OCI-M1 (cell line): ENCODE data around the gene HTR1E.
"Not testable (repeated sequence)": the region's sequence is repeated elsewhere in the genome, so short reads cannot be mapped to it uniquely, and the experiment has no call there.

ENCODE experiments used
- DNase-seq: peaks from one replicate; lab custom pipeline; 2025; lab: John Stamatoyannopoulos, UW

The HTR1E gene, protein sequence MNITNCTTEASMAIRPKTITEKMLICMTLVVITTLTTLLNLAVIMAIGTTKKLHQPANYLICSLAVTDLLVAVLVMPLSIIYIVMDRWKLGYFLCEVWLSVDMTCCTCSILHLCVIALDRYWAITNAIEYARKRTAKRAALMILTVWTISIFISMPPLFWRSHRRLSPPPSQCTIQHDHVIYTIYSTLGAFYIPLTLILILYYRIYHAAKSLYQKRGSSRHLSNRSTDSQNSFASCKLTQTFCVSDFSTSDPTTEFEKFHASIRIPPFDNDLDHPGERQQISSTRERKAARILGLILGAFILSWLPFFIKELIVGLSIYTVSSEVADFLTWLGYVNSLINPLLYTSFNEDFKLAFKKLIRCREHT

GRCh38 chr6:86937219-86938079 is at the start of gene HTR1E:
Gene HTR1E (plus strand): TSS chr6:86937528. CDS start chr6:87015335, 77,807 bp downstream.
- peak; percentile 42 for DNase-seq

DNA sequence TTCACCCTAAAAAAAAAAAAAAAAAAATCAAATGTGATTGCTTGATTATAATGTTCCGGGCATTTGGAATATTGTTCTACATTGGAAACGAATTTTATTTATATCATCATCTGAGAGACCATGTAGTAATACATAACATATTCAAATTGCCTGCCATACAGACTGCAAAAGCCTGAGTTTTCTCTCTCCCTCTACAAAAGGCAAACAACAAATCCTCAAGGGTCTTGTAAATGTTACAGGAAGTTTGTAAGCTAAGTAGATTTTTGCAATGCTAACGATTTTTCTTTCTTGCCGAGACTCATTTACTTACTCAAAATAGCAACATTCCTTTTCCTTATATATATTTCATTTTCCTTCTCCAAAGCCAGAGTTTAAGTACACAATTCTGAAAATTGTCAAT is 49.0 kb upstream of the HTR1E start:
- no peak for DNase-seq

DNA sequence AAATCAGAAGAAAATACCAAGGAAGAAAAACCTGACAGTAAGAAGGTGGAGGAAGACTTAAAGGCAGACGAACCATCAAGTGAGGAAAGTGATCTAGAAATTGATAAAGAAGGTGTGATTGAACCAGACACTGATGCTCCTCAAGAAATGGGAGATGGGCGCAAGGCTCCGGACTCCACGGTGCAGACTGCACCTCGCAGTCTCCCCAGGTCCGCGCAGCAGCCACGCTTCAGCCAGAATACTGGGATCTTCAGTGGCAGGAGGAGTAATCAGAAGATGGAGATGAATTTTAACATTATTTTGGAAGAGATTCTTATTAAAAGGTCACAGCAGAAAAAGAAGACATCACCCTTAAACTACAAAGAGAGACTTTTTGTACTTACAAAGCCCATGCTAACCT is 40.1 kb upstream of the HTR1E start:
- not testable (repeated sequence) for DNase-seq

- no peak for DNase-seq
These were observed 23.5 kb upstream of the HTR1E start for GRCh38 chr6:86913795-86914194.

- DNase-seq = no peak
These were observed 20.9 kb upstream of the HTR1E start for GRCh38 chr6:86916393-86916792.

- DNase-seq = not testable (repeated sequence)
These were observed 10.2 kb upstream of the HTR1E start for GRCh38 chr6:86927138-86927537.

DNA sequence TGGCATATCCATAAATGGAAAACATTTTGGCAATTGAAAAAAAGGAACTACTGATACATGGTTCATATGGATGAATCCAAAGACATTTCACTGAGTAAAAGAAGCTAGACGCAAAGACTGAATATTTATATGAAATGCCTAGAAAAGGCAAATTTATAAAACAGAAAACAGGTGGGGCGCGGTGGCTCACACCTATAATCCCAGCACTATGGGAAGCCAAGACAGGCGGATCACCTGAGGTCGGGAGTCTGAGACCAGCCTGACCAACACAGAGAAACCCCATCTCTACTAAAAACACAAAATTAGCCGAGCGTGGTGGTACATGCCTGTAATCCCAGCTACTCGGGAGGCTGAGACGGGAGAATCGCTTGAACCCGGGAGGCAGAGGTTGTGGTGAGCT is 9.5 kb upstream of the HTR1E start:
- not testable (repeated sequence) for DNase-seq

DNA sequence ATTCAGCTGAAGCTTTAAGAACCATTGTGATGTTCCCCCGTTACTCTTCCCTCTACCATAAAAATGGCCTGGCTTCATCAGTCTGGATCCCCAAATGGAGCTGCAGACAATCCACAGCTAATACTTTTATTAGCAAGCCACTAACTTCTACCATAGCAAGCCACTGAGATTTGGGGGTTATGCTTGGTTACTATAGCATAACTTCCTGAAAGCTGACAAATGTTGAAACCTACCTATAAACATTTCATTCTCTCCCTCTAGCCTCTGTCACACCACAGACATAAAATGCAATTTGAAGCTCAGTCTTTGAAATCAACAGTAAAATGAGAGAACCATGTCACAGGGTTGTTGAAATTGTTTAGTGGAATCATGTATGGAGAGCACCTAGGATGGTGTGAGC is 3.0 kb upstream of the HTR1E start:
- no peak for DNase-seq

DNA sequence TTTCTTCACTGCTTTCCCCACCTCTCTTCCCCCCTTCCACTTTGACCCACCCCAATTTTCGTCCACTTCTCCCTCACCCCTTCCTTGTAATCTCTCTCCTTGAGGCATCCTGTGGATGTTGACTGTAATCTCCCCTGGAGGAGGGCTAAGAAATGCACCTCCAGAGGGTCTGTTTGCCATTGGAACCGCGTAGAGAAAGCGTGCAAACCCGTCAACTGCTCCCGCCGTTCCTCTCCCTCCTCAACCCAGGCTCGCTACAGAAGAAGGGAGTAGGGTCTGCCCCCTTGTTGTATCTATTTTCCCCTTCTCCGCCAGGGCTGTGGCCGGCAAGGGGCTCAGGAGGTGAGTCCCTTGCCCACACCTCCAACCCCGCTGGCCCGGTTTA is 502 bp upstream of the HTR1E start:
- no peak for DNase-seq

DNA sequence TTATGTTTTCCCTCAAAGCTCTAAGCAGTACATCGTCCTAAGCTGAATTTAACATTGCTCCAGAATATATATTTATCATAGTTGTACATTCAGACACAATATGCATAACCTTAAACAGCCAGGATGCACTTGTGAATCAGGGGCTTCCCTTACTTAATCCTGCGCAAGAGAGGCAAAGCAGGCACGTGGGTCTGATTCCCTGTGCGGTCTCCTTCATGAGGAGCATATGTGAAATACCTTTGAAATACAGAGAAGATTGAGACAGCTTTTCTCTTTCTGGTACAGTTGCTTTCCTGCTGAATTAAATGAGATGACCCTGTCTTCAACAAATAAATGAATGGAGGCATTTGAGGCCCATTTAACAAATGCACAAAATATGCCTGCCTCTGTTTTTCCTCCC is 1.5 kb downstream of the HTR1E start:
- DNase-seq = no peak

DNA sequence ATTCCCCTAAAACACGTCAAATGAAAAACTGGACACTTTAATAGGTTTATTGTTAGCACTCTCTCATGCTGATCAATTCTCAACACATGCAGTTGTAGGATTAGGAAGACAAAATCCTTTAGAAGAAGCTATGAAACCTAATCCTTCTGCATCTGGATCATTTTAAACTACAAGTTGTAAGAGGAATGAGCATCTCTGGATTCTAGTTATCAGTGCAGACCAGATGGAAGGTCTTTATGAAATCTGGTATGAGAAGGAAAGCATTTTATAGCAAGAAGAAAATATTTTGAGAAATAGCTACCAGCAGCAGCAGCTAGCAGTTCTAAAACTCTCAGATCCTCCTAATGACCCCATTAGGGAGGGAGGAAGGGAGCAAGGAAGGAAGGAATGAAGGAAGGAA is 4.1 kb downstream of the HTR1E start:
- no peak for DNase-seq

DNA sequence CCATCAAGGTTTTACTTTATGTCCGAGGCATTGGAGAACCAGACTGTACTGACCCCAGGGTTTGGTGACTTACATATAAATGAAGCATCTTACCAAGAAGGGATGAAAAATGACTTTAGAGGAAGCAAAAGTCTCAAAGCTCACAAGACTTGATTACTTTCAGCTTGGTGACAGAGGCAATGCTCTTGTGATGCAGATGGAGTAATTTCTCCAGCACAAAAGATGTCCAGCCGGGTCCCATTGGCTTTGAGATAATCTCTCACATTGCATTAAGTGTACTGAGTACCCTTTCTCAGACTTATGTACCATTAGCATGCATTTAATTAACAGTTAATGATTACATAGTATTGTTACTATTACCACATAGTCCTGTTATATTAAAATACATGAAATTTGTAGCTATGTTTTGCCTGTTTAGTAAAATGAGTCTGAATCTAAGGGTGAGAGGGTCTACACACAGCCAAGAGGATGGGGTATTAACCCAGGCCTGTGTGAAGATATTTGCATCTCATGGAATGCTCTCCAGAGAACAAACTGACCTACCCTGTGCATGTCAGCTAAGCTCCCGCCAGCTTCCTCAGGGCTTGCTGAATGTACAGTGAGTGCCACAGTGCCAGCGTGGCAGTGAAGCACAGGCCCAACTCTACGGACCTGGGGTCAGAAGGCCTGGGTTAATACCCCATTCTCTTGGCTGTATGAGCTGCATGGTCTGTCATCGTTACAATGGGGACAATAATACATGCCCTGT is 5.6 kb downstream of the HTR1E start:
- no peak for DNase-seq

- DNase-seq = no peak
These were observed 6.6 kb downstream of the HTR1E start for GRCh38 chr6:86943819-86944407.

DNA sequence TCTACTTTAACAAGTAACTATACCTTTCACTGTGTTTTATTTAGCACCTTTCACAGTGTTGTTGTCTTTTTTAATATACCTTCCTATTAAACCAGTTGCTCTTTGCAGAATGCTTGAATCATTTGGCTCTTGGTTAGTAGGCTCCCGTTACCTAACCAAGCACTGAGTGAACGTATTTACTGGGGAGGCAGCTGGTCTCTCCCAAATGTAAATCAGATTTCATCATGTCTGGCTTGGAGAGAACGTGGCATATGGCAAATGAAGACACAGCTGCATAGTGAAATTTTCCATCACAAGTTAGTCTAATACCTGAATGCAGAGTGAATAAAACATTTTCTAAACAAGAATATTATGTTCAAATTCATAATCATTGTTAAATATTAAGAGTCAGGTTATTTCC is 12.4 kb downstream of the HTR1E start:
- no peak for DNase-seq

DNA sequence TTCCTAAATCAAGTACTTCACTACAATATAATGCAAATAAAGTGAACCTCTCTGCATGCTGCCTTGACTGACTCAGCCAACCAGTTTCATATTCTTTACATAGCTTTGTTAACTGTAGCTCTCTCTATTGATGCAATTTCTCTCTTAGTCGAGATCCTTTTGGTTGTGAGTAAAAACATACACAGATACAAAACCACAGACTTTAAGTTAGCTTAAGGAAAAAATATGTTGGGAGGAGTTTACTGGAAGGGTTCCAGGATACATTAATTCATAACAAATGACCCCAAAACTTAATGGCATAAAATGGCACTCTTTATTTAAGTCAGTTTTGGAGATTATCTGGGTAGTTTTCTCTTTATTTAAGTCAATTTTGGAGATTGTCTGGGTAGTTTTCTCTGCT is 15.7 kb downstream of the HTR1E start:
- no peak for DNase-seq

DNA sequence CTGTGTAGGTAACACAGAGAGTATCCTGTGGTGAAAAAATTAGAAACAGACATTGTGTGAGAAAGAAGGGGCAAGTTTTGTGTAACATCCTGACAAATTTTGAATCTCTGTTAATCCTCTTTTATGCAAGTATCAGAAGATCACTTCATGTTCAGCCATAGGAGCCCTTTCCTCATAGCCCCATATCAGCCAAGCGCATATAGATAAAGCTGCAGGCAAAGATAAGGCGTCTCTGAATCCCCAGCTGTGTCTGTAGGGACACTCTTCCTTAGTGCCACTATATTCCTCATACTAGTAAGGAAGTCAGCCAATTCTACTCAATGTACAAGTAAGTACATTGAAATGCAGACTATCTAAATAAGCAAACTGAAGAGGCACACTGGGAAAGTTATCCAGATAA is 22.3 kb downstream of the HTR1E start:
- DNase-seq = peak; percentile 16

GRCh38 chr6:86961455-86962200 is 24.3 kb downstream of the HTR1E start:
- no peak for DNase-seq

DNA sequence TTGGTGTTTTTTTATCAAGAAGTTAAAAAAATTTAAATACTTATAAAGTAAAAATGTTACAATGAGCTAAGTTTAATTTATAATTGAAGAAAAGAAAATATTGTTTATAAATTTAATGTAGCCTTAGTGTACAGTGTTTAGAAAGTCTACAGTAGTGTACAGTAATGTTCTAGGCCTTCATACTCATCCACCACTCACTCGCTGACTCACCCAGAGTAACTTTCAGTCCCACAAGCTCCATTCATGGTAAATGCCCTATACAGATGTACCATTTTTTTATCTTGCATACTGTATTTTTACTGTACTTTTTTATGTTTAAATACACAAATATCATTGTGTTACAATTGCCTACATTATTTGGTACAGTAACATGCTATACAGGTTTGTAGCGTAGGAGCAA is 26.0 kb downstream of the HTR1E start:
- DNase-seq = no peak

- no peak for DNase-seq
These were observed 26.8 kb downstream of the HTR1E start for GRCh38 chr6:86964029-86964579.

- DNase-seq = no peak
These were observed 28.9 kb downstream of the HTR1E start for GRCh38 chr6:86966271-86966670.

DNA sequence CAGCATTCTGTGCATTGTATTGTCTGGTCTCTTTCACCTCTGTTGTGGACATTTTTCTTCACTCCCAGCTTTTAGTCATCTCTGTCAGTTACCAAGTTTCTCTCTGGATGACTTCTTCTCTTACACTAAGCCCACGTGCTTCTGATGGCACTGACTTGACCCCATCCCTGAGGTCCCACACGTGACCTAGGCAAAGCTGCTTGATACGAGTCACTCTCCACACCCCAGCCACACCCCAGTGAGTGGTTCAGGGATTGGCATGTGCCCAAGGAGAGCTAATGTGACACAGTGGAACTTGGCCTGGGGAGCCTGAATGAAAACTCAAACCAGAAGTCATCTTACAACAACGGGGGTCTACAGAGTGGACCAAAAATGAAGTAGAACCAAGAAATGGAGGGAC is 32.2 kb downstream of the HTR1E start:
- DNase-seq = peak; percentile 47
